ENCODE results near the gene CDH20.

CDH20 gene

DNA sequence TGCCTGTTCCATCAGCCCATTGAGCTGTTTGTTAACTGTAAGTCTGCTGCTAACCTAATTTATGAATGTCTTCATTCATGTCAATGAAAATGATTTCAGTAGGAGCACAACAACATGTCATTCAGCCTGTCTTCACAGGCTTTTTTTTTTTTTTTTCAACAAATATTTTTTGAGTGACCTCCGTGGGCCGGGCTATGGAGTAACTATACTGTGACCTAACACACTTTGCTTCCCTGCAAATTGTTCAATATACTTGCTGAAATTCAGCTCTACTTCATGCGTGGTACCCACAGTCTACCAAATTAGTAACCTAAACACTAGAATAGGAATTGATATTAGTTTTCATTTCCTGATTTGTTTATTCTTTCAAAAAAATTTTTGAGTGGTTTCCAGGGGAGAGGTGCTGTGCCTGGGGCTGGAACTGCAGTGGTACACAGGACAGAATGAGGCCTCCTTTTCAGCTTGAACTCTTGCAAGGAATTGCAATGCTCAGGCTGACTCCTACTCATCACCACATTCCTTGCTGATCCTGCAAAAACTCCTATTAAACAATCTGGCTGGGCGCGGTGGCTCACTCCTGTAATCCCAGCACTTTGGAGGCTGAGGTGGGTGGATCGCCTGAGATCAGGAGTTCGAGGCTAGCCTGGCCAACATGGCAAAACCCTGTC, 87.1 kb downstream of the CDH20 start:
- TF ChIP-seq ZFX (IDR thresholded peaks at IDR 0.05; ENCODE audit: borderline replicate concordance) = no peak
- H3K27ac ChIP-seq = no peak overlapping the region

DNA sequence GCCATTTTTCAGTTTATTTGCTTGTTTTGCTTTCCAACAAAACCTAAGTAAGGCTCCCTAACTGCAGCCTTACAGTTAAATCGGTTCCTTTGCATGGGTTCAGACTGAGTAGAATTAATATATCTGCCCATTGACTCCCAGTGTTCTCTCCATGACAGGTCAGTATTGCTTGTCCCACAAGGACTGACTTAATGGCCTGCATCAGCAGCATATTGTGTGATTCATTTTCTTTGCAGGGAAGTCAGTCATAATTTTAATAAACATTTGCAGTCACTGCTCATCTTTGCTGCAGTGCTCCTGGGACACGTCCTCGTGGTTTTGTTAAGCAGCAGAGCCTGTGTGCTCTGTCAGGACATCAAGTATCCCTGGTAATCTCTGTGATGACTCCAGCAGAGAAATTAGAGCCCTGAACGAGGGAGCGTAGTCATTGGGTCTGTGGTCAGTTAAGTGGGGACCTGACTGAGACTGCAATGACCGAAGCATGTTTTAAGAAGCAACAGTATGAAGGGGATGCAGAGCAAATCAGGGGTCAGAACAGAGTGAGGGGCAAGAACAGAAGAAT, 93.3 kb downstream of the CDH20 start:
- H3K27ac ChIP-seq = no peak overlapping the region
- TF ChIP-seq ZFX (IDR thresholded peaks at IDR 0.05; ENCODE audit: borderline replicate concordance) = no peak
- TF ChIP-seq, protein P1, sequence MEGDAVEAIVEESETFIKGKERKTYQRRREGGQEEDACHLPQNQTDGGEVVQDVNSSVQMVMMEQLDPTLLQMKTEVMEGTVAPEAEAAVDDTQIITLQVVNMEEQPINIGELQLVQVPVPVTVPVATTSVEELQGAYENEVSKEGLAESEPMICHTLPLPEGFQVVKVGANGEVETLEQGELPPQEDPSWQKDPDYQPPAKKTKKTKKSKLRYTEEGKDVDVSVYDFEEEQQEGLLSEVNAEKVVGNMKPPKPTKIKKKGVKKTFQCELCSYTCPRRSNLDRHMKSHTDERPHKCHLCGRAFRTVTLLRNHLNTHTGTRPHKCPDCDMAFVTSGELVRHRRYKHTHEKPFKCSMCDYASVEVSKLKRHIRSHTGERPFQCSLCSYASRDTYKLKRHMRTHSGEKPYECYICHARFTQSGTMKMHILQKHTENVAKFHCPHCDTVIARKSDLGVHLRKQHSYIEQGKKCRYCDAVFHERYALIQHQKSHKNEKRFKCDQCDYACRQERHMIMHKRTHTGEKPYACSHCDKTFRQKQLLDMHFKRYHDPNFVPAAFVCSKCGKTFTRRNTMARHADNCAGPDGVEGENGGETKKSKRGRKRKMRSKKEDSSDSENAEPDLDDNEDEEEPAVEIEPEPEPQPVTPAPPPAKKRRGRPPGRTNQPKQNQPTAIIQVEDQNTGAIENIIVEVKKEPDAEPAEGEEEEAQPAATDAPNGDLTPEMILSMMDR (IDR thresholded peaks at IDR 0.05) = no peak

DNA sequence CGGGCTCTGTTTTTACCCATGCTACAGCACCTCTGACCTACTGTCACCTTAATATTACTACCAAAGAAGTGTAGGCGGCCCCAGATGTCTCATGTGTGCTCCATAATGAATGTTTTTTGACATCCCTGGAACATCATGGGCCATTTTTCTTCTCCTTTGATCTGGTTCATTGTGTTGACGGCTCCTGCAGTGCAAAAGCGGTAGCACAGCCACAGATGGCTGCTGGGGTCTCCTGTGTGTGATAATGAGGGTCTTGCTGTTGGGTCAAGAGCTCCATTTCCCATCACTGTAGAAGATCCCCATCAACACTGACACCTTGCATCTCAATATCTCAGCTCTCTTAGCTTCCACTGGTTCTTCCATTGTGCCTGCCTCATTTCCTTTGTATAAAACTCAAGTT, 95.0 kb downstream of the CDH20 start:
- TF ChIP-seq, protein P1 (IDR thresholded peaks at IDR 0.05) = no peak
- TF ChIP-seq ZFX (IDR thresholded peaks at IDR 0.05; ENCODE audit: borderline replicate concordance) = no peak
- no peak overlapping the region for H3K27ac ChIP-seq

DNA sequence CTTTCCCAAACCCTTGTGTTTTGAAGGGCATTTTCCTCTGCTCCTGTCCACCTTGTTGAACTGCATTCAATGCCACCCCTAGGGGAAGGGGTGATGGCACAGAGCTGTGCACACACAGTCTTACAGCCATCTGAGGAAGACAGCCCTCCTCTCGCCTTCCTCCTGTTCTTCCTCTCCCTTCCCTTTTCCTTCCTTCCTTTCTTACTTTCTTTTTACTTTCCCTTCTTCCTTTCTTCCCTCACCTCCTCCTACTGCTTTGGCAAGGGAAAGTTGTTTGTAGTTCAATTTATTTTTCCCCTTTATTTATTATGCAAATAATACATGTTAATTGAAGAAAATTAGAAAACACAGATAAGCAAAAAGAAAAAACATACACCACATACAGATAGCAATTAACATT, 99.4 kb downstream of the CDH20 start:
- H3K27ac ChIP-seq = no peak overlapping the region
- TF ChIP-seq, protein P1 (IDR thresholded peaks at IDR 0.05) = no peak
- no peak for TF ChIP-seq ZFX (IDR thresholded peaks at IDR 0.05; ENCODE audit: borderline replicate concordance)

DNA sequence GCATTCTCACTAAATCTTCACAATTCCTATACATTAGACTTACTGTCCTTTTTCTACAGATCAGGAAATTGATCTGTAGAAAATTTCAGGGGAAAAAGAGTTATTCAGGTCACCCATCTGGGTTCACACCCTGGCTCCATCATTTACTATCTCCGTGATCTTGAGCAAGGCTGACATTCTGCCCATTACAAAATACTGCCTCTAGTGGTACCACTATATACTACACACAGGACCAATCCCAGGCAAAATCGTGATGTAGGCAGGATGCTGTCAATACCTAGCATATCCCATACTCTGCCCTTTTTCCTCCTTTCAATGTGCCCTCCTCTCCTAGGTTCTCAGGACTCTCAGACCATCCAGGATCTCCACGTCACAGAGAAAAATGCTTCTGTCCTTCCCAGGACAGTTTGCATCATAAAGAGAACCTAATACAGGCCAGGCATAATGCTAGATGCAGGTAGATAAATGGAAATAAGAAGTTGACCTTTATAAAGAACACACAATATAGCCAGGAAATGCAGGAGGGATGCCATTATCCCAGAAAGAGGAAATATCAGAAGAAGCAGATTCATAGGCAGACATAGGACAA, 101.9 kb downstream of the CDH20 start:
- TF ChIP-seq ZFX (IDR thresholded peaks at IDR 0.05; ENCODE audit: borderline replicate concordance) = no peak
- TF ChIP-seq, protein P1 (IDR thresholded peaks at IDR 0.05) = peak; percentile 82

DNA sequence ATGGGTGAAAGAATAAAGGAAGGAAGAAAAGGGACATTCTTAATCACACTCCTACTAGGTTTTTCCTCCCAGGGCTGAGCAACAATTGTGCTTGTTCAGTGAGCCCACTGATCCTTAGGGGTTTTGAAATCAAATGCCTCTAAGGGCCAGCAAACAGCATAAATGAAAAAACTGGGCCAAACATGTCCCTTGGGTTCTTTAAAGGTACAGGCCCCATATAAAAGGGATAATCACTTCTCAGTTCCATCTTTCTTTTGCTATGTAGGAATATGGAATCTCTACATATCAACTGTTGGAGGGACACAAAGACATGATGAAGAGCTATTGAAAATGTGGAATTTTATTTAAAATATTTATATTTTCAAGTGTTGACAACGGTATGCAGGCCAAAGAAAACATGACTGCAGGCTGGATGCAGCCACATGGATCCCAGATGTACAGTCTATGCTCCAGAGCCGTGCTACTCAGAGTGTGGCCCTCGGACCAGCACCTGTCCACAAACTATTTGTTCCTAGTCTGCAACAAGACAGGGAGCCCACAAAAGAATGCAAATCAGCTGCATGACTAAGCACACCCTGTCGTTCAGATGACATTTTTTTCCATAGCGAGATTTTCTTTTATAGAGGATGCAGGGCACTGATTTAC, 110.0 kb downstream of the CDH20 start:
- TF ChIP-seq ZFX (IDR thresholded peaks at IDR 0.05; ENCODE audit: borderline replicate concordance) = no peak
- TF ChIP-seq, protein P1 (IDR thresholded peaks at IDR 0.05) = no peak
- H3K27ac ChIP-seq = no peak overlapping the region

More for the DNA sequence above, 101.9 kb downstream of the CDH20 start:
- no peak overlapping the region for H3K27ac ChIP-seq

DNA sequence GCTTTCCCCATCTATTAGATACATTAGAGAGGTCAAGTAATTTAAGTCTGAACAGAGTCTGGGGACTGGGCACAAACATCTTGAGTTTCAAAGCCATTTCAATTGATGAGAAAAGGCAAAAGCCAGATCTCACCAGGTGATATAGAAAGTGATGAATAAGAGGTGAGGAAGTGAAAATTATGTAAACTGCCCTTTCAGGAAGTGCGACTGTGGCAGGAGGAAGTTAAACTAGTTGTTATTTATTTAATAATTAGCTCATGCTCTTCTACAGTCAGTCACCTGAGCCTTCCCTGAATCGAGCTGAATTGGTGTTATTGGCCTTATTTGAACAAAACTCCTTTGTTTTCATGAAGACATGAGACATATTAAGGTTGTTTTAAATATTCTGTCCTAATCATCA, 115.1 kb downstream of the CDH20 start:
- no peak overlapping the region for H3K27ac ChIP-seq
- TF ChIP-seq ZFX (IDR thresholded peaks at IDR 0.05; ENCODE audit: borderline replicate concordance) = no peak
- TF ChIP-seq, protein P1 (IDR thresholded peaks at IDR 0.05) = no peak
